ENCODE data around the gene HDAC4. TPM values are rescaled to one million over a fixed set of nuclear protein-coding genes. Genes with fewer than 3 reads are reported as not detected.

The HDAC4 gene
- total RNA-seq, 1 experiment from 2014 or later: 47.6 TPM

GRCh38 chr2:239187464-239188253 lies 213.2 kb downstream of the HDAC4 start (continued):
- TF ChIP-seq ZBTB33 (IDR thresholded peaks at IDR 0.05; ENCODE audit: extremely low read depth, insufficient replicate concordance, low read length) (no peak), ELF1 (IDR thresholded peaks at IDR 0.05; ENCODE audit: borderline replicate concordance, low read depth) (no peak), SIN3A (IDR thresholded peaks at IDR 0.05; ENCODE audit: low read depth) (no peak), JUND (IDR thresholded peaks at IDR 0.05) (no peak), ZFX (IDR thresholded peaks at IDR 0.05) (no peak)

GRCh38 chr2:239186516-239187357 lies 214.1 kb downstream of the HDAC4 start:
- Histone ChIP-seq H3K9me3 (ENCODE audit: control insufficient read depth in 1 of 2, insufficient read depth in 1 of 2, low read depth in 1 of 2, low read length in 2 of 2) (peaks cover 8% of the 10 kb centered on the region in 2 experiments; a peak in 2 of 4 replicates), H3K9ac (ENCODE audit: low read length) (no peak overlapping the region), H3K4me3 (replicated peaks in 1 of 2; ENCODE audit: low read depth in 1 of 2, low read length in 2 of 2) (no peak overlapping the region), H4K20me1 (ENCODE audit: insufficient read depth) (no peaks in the 10 kb centered on the region), H2AFZ (ENCODE audit: low read depth, low read length, poor library complexity, severe bottlenecking) (no peak overlapping the region), H3K27ac (ENCODE audit: low read depth, low read length) (no peak overlapping the region), H3K9me2 (ENCODE audit: insufficient read depth) (no peaks in the 10 kb centered on the region), H3K36me3 (ENCODE audit: control insufficient read depth in 1 of 2, insufficient read depth in 2 of 2, low read length in 2 of 2) (peaks cover 0 to 15% of the 10 kb centered on the region in 2 experiments; a peak in 2 of 4 replicates), H3K79me2 (ENCODE audit: insufficient read depth, low read length) (no peaks in the 10 kb centered on the region), H3K27me3 (ENCODE audit: insufficient read depth, low read length) (no peaks in the 10 kb centered on the region), H3K4me1 (ENCODE audit: control insufficient read depth in 1 of 2, insufficient read depth in 2 of 2, low read length in 2 of 2) (no peaks in the 10 kb centered on the region), H3K4me2 (ENCODE audit: low read length) (no peak overlapping the region)
- ChIA-PET CTCF (no interaction called here), POLR2A (no interaction called here), RAD21 (ENCODE audit: low non-redundant PET in 1 of 2, low total read pairs in 2 of 2, uncharacterized antibody in 2 of 2, unreplicated experiment in 2 of 2) (no interaction called here)
- no peak for TF ChIP-seq ZFX (IDR thresholded peaks at IDR 0.05)
- no peak for TF ChIP-seq POLR2A (IDR thresholded peaks at IDR 0.05; ENCODE audit: borderline replicate concordance, extremely low read depth, insufficient read depth, insufficient read length)
- no peak for TF ChIP-seq SP1 (IDR thresholded peaks at IDR 0.05; ENCODE audit: low read depth)
- no peak for TF ChIP-seq SRF (IDR thresholded peaks at IDR 0.05; ENCODE audit: low read depth)
- no peak for TF ChIP-seq FOSL1 (IDR thresholded peaks at IDR 0.05; ENCODE audit: low read depth)
- TF ChIP-seq TCF7L2 (IDR thresholded peaks at IDR 0.05; ENCODE audit: borderline replicate concordance, extremely low read depth, insufficient read depth, insufficient read length): no peak
- no peak for TF ChIP-seq SIN3A (IDR thresholded peaks at IDR 0.05; ENCODE audit: low read depth)
- TF ChIP-seq ZNF274 (IDR thresholded peaks at IDR 0.05; ENCODE audit: low read depth, low read length): no peak
- no peak for TF ChIP-seq CBX3 (IDR thresholded peaks at IDR 0.05; ENCODE audit: low read depth)
- no peak for TF ChIP-seq CTCF (IDR thresholded peaks at IDR 0.05 in 2 of 3, conservative IDR thresholded peaks at IDR 0.05 in 1 of 3; ENCODE audit: borderline replicate concordance in 1 of 3, insufficient read depth in 1 of 3, low read depth in 2 of 3, low read length in 2 of 3)
- TF ChIP-seq CEBPB (IDR thresholded peaks at IDR 0.05; ENCODE audit: low read depth): no peak
- TF ChIP-seq RAD21 (IDR thresholded peaks at IDR 0.05; ENCODE audit: low read depth): no peak
- TF ChIP-seq EZH2 (IDR thresholded peaks at IDR 0.05): no peak
- no peak for TF ChIP-seq EZH2phosphoT487 (IDR thresholded peaks at IDR 0.05; ENCODE audit: borderline replicate concordance)
- no peak for TF ChIP-seq MAX (IDR thresholded peaks at IDR 0.05)
- DNase-seq (ENCODE audit: low read depth, low spot score) (no peak), ATAC-seq (no peak)
- no TSS peak for BruUV-seq (replicated peaks)
- intact Hi-C loops (cut with micrococcal nuclease): no loop called here
